ENCODE results near the gene PPP1R3C.

Gene PPP1R3C

GRCh38 chr10:91589015-91589657 lies 43.7 kb downstream of the PPP1R3C start:
- H3K27me3 ChIP-seq (ENCODE audit: insufficient read depth, low read length, poor library complexity, severe bottlenecking): no peaks in the 10 kb centered on the region
- no peak overlapping the region for H3K4me3 ChIP-seq (ENCODE audit: low read length, poor library complexity, severe bottlenecking)
- TF ChIP-seq EZH2phosphoT487 (IDR thresholded peaks at IDR 0.05; ENCODE audit: borderline replicate concordance) (no peak), CTCF (conservative IDR thresholded peaks at IDR 0.05; ENCODE audit: low read length) (no peak)
- no peaks in the 10 kb centered on the region for H3K36me3 ChIP-seq (ENCODE audit: insufficient read depth, low read length)
- no peaks in the 10 kb centered on the region for H3F3A ChIP-seq (ENCODE audit: low read depth)
- H3K9ac ChIP-seq (ENCODE audit: low read depth, low read length, poor library complexity, severe bottlenecking): no peak overlapping the region
- H3K4me2 ChIP-seq (ENCODE audit: low read depth, low read length, poor library complexity, severe bottlenecking): no peak overlapping the region
- no peaks in the 10 kb centered on the region for H4K20me1 ChIP-seq (ENCODE audit: insufficient read depth, low read length, poor library complexity, severe bottlenecking)
- H3K4me1 ChIP-seq (ENCODE audit: insufficient read depth, low read length, poor library complexity, severe bottlenecking): no peaks in the 10 kb centered on the region
- H3K9me3 ChIP-seq (ENCODE audit: insufficient read depth, low read depth, low read length): no peaks in the 10 kb centered on the region
- no peaks in the 10 kb centered on the region for H3K9me2 ChIP-seq (replicated peaks; ENCODE audit: low read depth, low read length)
- H2AFZ ChIP-seq (ENCODE audit: low read length): no peak overlapping the region
- H3K79me2 ChIP-seq (ENCODE audit: insufficient read depth, low read length): no peaks in the 10 kb centered on the region

GRCh38 chr10:91587710-91588638 lies 44.9 kb downstream of the PPP1R3C start:
- no peak overlapping the region for H3K9ac ChIP-seq (ENCODE audit: low read depth, low read length, poor library complexity, severe bottlenecking)
- H3K9me3 ChIP-seq (ENCODE audit: insufficient read depth, low read depth, low read length): no peaks in the 10 kb centered on the region
- no peaks in the 10 kb centered on the region for H3K9me2 ChIP-seq (replicated peaks; ENCODE audit: low read depth, low read length)
- no peak overlapping the region for H3K4me2 ChIP-seq (ENCODE audit: low read depth, low read length, poor library complexity, severe bottlenecking)
- no peaks in the 10 kb centered on the region for H3K27me3 ChIP-seq (ENCODE audit: insufficient read depth, low read length, poor library complexity, severe bottlenecking)
- H3K79me2 ChIP-seq (ENCODE audit: insufficient read depth, low read length): no peaks in the 10 kb centered on the region
- no peak for TF ChIP-seq CTCF (conservative IDR thresholded peaks at IDR 0.05; ENCODE audit: low read length)
- TF ChIP-seq EZH2phosphoT487 (IDR thresholded peaks at IDR 0.05; ENCODE audit: borderline replicate concordance): no peak
- H2AFZ ChIP-seq (ENCODE audit: low read length): no peak overlapping the region
- H4K20me1 ChIP-seq (ENCODE audit: insufficient read depth, low read length, poor library complexity, severe bottlenecking): no peaks in the 10 kb centered on the region
- no peaks in the 10 kb centered on the region for H3K4me1 ChIP-seq (ENCODE audit: insufficient read depth, low read length, poor library complexity, severe bottlenecking)
- no peaks in the 10 kb centered on the region for H3K36me3 ChIP-seq (ENCODE audit: insufficient read depth, low read length)
- H3F3A ChIP-seq (ENCODE audit: low read depth): no peaks in the 10 kb centered on the region
- no peak overlapping the region for H3K4me3 ChIP-seq (ENCODE audit: low read length, poor library complexity, severe bottlenecking)

GRCh38 chr10:91582153-91582554 lies 50.7 kb downstream of the PPP1R3C start:
- H3K9me2 ChIP-seq (replicated peaks; ENCODE audit: low read depth, low read length): no peaks in the 10 kb centered on the region
- no peaks in the 10 kb centered on the region for H3F3A ChIP-seq (ENCODE audit: low read depth)
- no peaks in the 10 kb centered on the region for H3K27me3 ChIP-seq (ENCODE audit: insufficient read depth, low read length, poor library complexity, severe bottlenecking)
- no peaks in the 10 kb centered on the region for H3K79me2 ChIP-seq (ENCODE audit: insufficient read depth, low read length)
- no peaks in the 10 kb centered on the region for H3K36me3 ChIP-seq (ENCODE audit: insufficient read depth, low read length)
- H3K4me3 ChIP-seq (ENCODE audit: low read length, poor library complexity, severe bottlenecking): no peak overlapping the region
- H3K9ac ChIP-seq (ENCODE audit: low read depth, low read length, poor library complexity, severe bottlenecking): no peak overlapping the region
- no peak for TF ChIP-seq EZH2phosphoT487 (IDR thresholded peaks at IDR 0.05; ENCODE audit: borderline replicate concordance)
- H3K4me1 ChIP-seq (ENCODE audit: insufficient read depth, low read length, poor library complexity, severe bottlenecking): peaks cover 4% of the 10 kb centered on the region
- no peaks in the 10 kb centered on the region for H4K20me1 ChIP-seq (ENCODE audit: insufficient read depth, low read length, poor library complexity, severe bottlenecking)
- no peak overlapping the region for H2AFZ ChIP-seq (ENCODE audit: low read length)
- no peak overlapping the region for H3K4me2 ChIP-seq (ENCODE audit: low read depth, low read length, poor library complexity, severe bottlenecking)
- H3K9me3 ChIP-seq (ENCODE audit: insufficient read depth, low read depth, low read length): 0 out of 2 replicates have a peak, but pooled peaks cover 7% of the 10 kb centered on the region
